ENCODE data around the gene ERFL. TPM values are rescaled to one million over a fixed set of nuclear protein-coding genes. Genes with fewer than 3 reads are reported as not detected.

Gene ERFL
- 1 to 10 TPM in 2 of 4 donors, under 1 TPM in 2; 0.27 to 1.9 (median 0.95) TPM for total RNA-seq

- Histone ChIP-seq H3K27ac (peak within 1 kb of the TSS in 2 of 4 donors; percentile 3 to 25), H3K4me3 (peak within 1 kb of the TSS; percentile 4 to 54 (median 43)), H3K36me3 (no peaks in the 10 kb centered on the region), H3K9me3 (no peaks in the 10 kb centered on the region), H3K4me1 (peaks cover 0 to 22% (median 17%) of the 10 kb centered on the region in 4 donors), H3K27me3 (peaks cover 93% of the 10 kb centered on the region)
- TF ChIP-seq EP300 (IDR thresholded peaks at IDR 0.05; ENCODE audit: low read depth) (no peak), POLR2AphosphoS5 (IDR thresholded peaks at IDR 0.05) (no peak), CTCF (IDR thresholded peaks at IDR 0.05) (no peak), POLR2A (IDR thresholded peaks at IDR 0.05) (no peak)
- no peak for DNase-seq
- intact Hi-C loops (cut with DNase I; ENCODE audit: low total_unique reads): no loop called here
- in situ Hi-C loops (cut with MboI; ENCODE audit: low pct_ligation_motif_present in 1 of 4, low pct_unique_long_range_greater_than_20kb in 1 of 4, low sequenced_read_pairs in 3 of 4): no loop called here
- WGBS, 2 donors (ENCODE audit: low coverage in 1 of 2): 0 to 1% methylated on average over 6 to 49 of the region's 49 CpGs
Measured at GRCh38 chr19:41928221-41928683, at the start of gene ERFL. ERFL (minus strand) TSS chr19:41928449; CDS start chr19:41912919, 15,530 bp downstream.

GRCh38 chr19:41977916-41978315 is 49.7 kb upstream of the ERFL start:
- WGBS, 2 donors (ENCODE audit: low coverage in 1 of 2): 85% methylated on average over 22 of the region's 22 CpGs; no CpG with 5 or more reads in 1 of the 2 donors
- no peak overlapping the region for H3K27ac ChIP-seq

GRCh38 chr19:41974652-41975051 is 46.4 kb upstream of the ERFL start:
- intact Hi-C loops (cut with DNase I; ENCODE audit: low total_unique reads): no loop called here

More at GRCh38 chr19:41977916-41978315, 49.7 kb upstream of the ERFL start:
- no peak for DNase-seq
- Histone ChIP-seq H3K4me3 (no peak overlapping the region), H3K36me3 (no peaks in the 10 kb centered on the region), H3K4me1 (no peaks in the 10 kb centered on the region), H3K27me3 (no peaks in the 10 kb centered on the region), H3K9me3 (no peaks in the 10 kb centered on the region)
- intact Hi-C loops (cut with DNase I; ENCODE audit: low total_unique reads): no loop called here
- in situ Hi-C loops (cut with MboI; ENCODE audit: low pct_ligation_motif_present in 1 of 4, low pct_unique_long_range_greater_than_20kb in 1 of 4, low sequenced_read_pairs in 3 of 4): no loop called here
- no peak for TF ChIP-seq POLR2A (IDR thresholded peaks at IDR 0.05)
- TF ChIP-seq EP300 (IDR thresholded peaks at IDR 0.05; ENCODE audit: low read depth): no peak
- no peak for TF ChIP-seq POLR2AphosphoS5 (IDR thresholded peaks at IDR 0.05)
- TF ChIP-seq CTCF (IDR thresholded peaks at IDR 0.05): no peak

GRCh38 chr19:41971363-41971762 is 43.1 kb upstream of the ERFL start:
- Histone ChIP-seq H3K9me3 (no peaks in the 10 kb centered on the region), H3K27ac (no peak overlapping the region), H3K36me3 (no peaks in the 10 kb centered on the region), H3K4me3 (no peak overlapping the region), H3K4me1 (no peaks in the 10 kb centered on the region), H3K27me3 (peaks cover under 1% of the 10 kb centered on the region)
- in situ Hi-C loops (cut with MboI; ENCODE audit: low pct_ligation_motif_present in 1 of 4, low pct_unique_long_range_greater_than_20kb in 1 of 4, low sequenced_read_pairs in 3 of 4): no loop called here
- intact Hi-C loops (cut with DNase I; ENCODE audit: low total_unique reads): no loop called here
- 86% methylated on average over 11 of the region's 11 CpGs; no CpG with 5 or more reads in 1 of the 2 donors for whole genome bisulfite sequencing, 2 donors (ENCODE audit: low coverage in 1 of 2)
- no peak for TF ChIP-seq CTCF (IDR thresholded peaks at IDR 0.05)
- TF ChIP-seq POLR2A (IDR thresholded peaks at IDR 0.05): no peak
- no peak for TF ChIP-seq EP300 (IDR thresholded peaks at IDR 0.05; ENCODE audit: low read depth)
- TF ChIP-seq POLR2AphosphoS5 (IDR thresholded peaks at IDR 0.05): no peak
- no peak for DNase-seq

More at GRCh38 chr19:41974652-41975051, 46.4 kb upstream of the ERFL start:
- no peak for TF ChIP-seq POLR2A (IDR thresholded peaks at IDR 0.05)
- no peak for TF ChIP-seq CTCF (IDR thresholded peaks at IDR 0.05)
- TF ChIP-seq POLR2AphosphoS5 (IDR thresholded peaks at IDR 0.05): no peak
- TF ChIP-seq EP300 (IDR thresholded peaks at IDR 0.05; ENCODE audit: low read depth): no peak
- H3K36me3 ChIP-seq: no peaks in the 10 kb centered on the region
- no peak overlapping the region for H3K27ac ChIP-seq
- no peak for DNase-seq
- H3K4me1 ChIP-seq: no peaks in the 10 kb centered on the region
- H3K9me3 ChIP-seq: no peaks in the 10 kb centered on the region
- 79 to 84% methylated on average over 8 of the region's 8 CpGs for WGBS, 2 donors (ENCODE audit: low coverage in 1 of 2)
- no peak overlapping the region for H3K4me3 ChIP-seq
- in situ Hi-C loops (cut with MboI; ENCODE audit: low pct_ligation_motif_present in 1 of 4, low pct_unique_long_range_greater_than_20kb in 1 of 4, low sequenced_read_pairs in 3 of 4): no loop called here
- H3K27me3 ChIP-seq: no peaks in the 10 kb centered on the region

Data from transverse colon (tissue), 4 donors.